HG03521 (cell line): ENCODE results near the gene IRS2.

Source experiments
- ATAC-seq: cut with Tn5 transposase; IDR thresholded peaks from one replicate; pipeline ENCODE4 v1.9.1; 2021; ENCODE audit warnings: mild to moderate bottlenecking, moderate library complexity; ENCODE audit not compliant: unreplicated experiment

Gene IRS2

GRCh38 chr13:109760951-109761350 lies 25.4 kb downstream of the IRS2 start:
- ATAC-seq, result no peak

DNA sequence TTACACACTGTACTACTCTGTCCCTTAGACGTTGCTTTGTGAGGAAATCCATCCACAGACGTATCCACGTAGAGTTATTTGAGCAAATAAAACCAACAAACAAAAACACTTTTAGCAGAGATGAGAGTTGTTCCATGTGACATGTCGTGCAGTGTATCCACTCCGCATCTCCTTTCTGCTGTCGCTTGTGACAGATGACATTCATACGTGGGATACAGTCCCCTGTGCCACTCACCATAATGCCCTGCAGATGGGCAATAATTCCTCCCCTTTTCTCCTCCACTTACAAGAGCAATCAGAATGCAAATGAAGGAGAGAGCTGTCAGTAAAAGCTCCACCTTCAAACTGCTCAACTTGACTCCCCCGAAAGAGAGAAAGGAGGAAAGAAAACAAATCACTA lies 26.0 kb downstream of the IRS2 start:
- ATAC-seq, result no peak

- no peak for ATAC-seq
Measured at GRCh38 chr13:109759609-109760008, 26.8 kb downstream of the IRS2 start.

- no peak for ATAC-seq
Measured at GRCh38 chr13:109758937-109759480, 27.4 kb downstream of the IRS2 start.

- ATAC-seq, result no peak
Measured at GRCh38 chr13:109756778-109757177, 29.6 kb downstream of the IRS2 start.

- ATAC-seq, result no peak
Measured at GRCh38 chr13:109755997-109756396, 30.4 kb downstream of the IRS2 start.

GRCh38 chr13:109755551-109755950 lies 30.8 kb downstream of the IRS2 start:
- no peak for ATAC-seq

- ATAC-seq, result no peak
Measured at GRCh38 chr13:109751477-109751876, 34.9 kb downstream of the IRS2 start.

- no peak for ATAC-seq
Measured at GRCh38 chr13:109750221-109750775, 36.1 kb downstream of the IRS2 start.

DNA sequence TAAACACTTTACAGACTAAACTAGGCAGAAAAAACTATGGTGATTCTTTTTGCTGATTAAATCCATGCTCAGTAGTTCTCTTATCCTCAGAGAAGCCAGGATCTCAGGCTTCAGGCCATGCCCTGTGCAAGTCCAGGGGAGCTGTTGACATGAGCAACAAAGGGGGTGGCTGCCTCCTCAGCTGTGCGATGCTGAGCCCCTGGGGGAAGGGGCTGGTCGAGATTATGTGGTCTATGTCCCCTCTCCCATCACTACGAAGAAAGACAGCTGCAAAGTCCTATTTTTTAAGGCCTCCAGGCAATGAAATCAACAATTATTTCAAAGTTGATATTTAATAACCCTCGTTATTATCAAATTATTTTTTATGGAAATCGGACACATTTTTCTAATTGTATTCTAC lies 37.0 kb downstream of the IRS2 start:
- ATAC-seq, result no peak

DNA sequence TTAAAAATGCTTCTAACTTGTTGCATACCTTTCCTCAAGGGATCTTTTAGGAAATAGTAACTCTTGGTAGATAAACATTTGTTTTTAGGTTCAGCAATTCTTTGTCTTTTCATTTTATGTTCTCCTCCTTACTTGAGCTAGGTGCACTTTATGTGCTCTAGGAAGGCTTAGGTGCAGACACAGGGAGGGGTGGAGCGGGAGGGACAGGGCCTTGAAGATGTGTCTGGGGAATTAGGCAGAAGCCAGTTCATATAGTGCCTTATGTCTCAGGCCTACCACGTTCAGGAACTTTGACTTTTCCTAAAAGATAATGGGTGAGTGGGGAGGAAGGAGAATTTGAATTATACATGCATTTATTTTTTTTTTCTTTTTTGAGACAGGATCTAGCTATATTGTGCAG lies 37.7 kb downstream of the IRS2 start:
- ATAC-seq, result no peak

DNA sequence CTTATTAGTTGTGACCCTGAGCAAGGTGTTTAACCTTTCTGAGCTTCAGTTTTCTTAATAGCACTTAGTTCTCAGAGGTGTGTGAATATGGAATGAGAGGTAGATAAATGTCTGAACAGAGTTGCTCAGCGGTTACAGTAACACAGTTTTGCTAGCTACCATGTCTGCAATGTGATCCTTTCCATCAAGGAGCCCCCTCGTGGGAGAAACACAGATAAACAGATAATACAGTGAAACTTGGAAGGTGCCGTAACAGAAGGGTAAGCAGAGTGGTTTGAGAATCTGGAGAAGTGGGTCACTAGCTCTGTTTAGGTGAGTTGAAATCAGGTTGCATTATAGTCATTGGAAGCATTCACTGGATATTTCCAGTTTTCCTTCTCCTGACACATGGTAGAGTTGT lies 38.9 kb downstream of the IRS2 start:
- ATAC-seq, result no peak

DNA sequence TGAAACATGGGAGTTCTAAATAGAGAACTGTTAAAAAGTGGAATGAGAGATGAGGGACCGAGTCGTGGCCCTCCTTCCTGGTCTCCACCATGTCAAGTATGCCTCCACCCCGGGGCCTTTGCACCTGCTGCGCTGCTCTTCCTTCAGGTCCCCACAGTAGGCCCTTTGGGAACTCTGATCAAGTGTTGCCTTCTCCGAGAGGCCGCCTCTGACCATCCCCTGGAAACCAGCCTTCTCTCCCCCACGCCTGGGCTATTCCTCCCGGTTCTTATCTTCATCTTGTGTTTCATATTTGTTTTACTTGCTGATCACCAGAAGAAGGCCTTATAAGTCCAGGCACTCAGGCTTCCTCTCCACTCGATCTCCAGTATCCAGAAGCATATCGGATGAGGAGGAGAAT lies 40.0 kb downstream of the IRS2 start:
- ATAC-seq, result no peak

DNA sequence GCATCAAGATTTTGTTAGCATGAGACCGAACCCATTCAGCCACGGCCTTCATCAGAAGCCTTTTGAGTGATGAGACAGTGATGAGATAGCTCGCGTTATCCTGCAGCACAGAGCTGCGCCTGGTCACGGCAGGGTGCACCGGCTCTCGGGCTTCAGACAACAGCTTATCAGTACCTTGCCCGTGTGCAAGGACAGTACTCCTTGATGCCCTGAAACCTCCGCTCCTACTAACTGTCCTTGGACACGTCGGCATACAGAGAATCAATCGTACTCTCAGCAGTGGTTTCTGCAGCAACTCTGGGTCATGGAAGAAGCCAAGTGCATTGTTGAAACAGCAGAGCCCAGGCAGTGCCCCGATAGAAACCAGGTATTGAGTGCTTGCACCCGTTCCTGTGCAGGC lies 40.7 kb downstream of the IRS2 start:
- ATAC-seq, result no peak

GRCh38 chr13:109745060-109745459 lies 41.3 kb downstream of the IRS2 start:
- ATAC-seq, result no peak

DNA sequence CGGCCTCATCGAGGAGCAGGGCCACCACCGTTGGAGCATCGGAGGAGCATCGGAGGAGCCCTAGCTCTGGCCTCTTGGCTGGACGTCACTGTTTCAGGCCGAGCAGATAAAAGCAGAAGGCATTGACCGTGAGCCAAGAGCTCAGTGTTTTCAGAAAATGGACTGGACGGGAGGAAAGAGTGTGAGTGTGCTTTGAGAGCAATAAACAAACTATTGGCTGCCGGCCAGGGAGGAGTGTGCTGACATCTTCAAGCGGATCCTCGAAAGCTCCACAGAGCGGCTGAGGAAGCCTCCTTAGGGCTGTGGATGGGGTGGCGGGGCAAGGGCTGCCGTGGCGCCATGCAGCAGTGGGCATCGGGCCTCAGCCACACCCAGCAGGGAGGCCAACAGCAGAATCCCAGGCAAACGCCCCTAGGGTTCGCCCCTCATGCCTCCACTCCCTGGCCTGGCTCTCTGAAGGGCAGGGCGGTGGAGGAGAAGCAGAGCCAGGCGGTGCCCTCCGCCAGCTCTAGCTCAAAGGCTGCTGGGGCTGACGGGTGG lies 41.8 kb downstream of the IRS2 start:
- ATAC-seq, result no peak

DNA sequence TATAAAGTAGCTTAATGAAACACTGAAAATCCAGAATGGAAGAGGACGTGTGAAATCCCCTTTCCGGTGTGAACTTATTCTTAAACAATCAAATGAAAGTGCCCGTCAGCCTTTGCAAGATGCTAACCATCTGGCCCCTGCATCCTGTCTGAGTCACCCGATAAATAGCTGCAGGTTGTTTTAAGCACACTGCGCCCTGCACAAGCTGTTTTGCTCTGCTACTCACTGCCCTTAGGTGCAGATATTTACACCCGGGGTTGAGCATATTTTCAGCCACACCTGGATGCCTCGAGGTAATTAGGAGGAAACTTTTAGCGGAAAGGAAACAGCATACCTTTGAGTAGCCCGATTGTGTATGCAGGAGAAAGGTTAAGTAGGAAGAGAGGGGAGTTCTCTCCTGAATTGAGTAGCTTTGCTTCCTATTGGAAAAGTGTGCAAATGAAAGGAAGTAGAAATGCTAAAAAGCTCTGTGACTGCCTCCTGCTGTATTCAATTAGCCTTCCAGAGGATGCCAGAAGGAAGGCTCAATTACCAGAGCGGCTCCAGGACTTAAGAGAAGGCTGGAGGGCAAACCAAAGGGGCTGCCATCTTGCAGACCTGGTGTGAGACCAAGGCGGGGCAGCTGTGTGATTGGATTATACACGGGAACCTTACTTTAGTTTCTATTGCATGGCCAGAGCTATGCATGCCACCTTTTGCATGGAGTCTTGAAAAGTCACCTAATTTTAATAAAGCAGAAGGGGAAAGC lies 42.5 kb downstream of the IRS2 start:
- ATAC-seq, result no peak

- ATAC-seq, result no peak
Measured at GRCh38 chr13:109741966-109742365, 44.4 kb downstream of the IRS2 start.

DNA sequence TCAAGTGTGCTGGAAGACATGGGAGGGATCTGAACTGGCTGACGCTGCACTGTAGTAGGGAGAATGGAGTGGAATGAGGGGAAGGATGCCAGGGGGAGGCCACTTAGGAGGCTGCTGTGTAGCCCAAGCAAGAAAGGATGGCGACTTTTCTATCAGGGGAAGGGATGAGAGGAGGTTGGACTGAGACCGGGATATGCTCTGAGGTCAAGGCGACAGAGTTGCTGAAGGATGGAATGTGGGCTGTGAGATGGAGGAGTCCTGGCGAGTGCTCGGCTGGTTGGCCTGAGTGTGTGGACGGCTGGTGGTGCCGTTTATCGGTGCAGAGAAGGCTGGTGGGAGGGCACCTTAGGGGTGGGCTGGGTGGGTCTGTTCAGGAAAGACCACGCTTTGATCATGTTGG lies 45.7 kb downstream of the IRS2 start:
- no peak for ATAC-seq

GRCh38 chr13:109740121-109740520 lies 46.3 kb downstream of the IRS2 start:
- no peak for ATAC-seq

DNA sequence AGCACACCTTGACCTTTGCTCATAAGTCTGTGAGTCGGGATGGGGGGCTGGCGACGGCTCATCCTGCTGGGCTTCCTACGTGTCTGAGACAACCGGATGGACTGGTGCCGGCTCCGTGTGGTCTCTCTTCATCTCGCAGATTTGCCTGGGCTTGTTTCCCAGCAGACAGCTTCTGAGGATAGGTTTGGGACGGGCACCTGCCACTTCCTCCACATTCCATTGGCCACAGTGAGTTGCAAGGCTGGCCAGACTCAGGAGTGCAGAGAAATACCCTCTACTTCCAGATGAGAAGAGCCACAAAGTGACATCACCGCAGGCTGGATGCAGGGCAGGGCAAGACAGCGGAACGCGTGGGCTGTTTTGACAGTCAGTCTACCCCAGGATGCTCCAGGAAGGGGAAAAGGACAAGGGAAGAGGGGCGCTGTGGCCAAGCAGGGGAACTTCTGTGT lies 48.1 kb downstream of the IRS2 start:
- no peak for ATAC-seq

DNA sequence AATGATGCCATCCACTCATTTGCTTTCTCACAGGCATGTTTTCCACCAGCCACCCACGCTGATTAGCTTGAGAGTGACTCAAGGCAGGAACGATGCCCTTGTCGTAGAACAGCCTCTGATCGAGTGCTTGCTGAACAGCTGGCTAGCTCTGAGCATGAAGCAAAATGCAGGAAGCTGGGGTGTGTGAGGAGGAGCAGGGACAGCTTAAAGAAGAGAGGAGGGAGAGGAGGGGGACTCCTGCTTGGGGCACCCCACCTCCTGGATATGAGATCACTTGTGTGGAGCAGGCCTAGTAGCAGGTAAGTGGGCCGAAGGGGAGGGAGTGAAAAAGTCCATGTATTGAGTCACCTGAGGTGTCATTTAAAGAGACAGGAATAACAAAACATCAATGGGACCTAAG lies 48.8 kb downstream of the IRS2 start:
- ATAC-seq, result no peak
